Esophagus (tissue), 2 donors: ENCODE measurements around the gene KLHL17. TPM values are rescaled to one million over a fixed set of nuclear protein-coding genes. Genes with fewer than 3 reads are reported as not detected.

Experiments used
- H3K27ac ChIP-seq, 2 donors: one replicate each; pipeline ENCODE4 v1.5.1; 2013; ENCODE audit warnings: low read depth in 2 of 2, mild to moderate bottlenecking in 2 of 2, inconsistent platforms in 1 of 2, low read length in 1 of 2, moderate library complexity in 1 of 2
- H3K27me3 ChIP-seq, 2 donors: one replicate each; pipeline ENCODE4 v1.6.1; 2013; ENCODE audit warnings: low read length in 2 of 2, control low read depth in 1 of 2, mild to moderate bottlenecking in 1 of 2; ENCODE audit not compliant: insufficient read depth in 2 of 2, control insufficient read depth in 1 of 2
- H3K36me3 ChIP-seq, 2 donors: one replicate each; pipeline ENCODE4 v1.6.1; 2013; ENCODE audit warnings: low read length in 1 of 2; ENCODE audit not compliant: control insufficient read depth in 2 of 2, insufficient read depth in 2 of 2
- H3K4me1 ChIP-seq, 2 donors: one replicate each; pipeline ENCODE4 v1.6.1; 2013; ENCODE audit warnings: low read length in 1 of 2; ENCODE audit not compliant: control insufficient read depth in 2 of 2, insufficient read depth in 2 of 2
- H3K4me3 ChIP-seq, 2 donors: one replicate each; pipeline ENCODE4 v1.5.1; 2013; ENCODE audit warnings: low read length in 2 of 2, mild to moderate bottlenecking in 2 of 2, low read depth in 1 of 2, moderate library complexity in 1 of 2
- H3K9me3 ChIP-seq, 2 donors: one replicate each; pipeline ENCODE4 v1.6.1; 2013; ENCODE audit warnings: mild to moderate bottlenecking in 2 of 2, low read depth in 1 of 2, low read length in 1 of 2, moderate library complexity in 1 of 2; ENCODE audit not compliant: control insufficient read depth in 2 of 2, insufficient read depth in 1 of 2
- WGBS, 2 donors: extraction: QIAGEN DNeasy Blood & Tissue Kit; methylation state at CpG; one replicate each; pipeline ENCODE4 v1.1.7; 2013; 5-methylcytosine and 5-hydroxymethylcytosine counted together
- polyA plus RNA-seq, 2 donors: library from polyadenylated mRNA; stranded (reverse); fragments of 200-250 nt; gene quantifications; one replicate each; pipeline ENCODE4 v1.2.3, GENCODE V29; 2013
- donor health status: healthy with polysubstance abuse.
- donor health status: Bipolar disorder and iron deficiency.

Gene KLHL17
- polyA plus RNA-seq, 2 donors: 11.9 to 21.8 TPM

DNA sequence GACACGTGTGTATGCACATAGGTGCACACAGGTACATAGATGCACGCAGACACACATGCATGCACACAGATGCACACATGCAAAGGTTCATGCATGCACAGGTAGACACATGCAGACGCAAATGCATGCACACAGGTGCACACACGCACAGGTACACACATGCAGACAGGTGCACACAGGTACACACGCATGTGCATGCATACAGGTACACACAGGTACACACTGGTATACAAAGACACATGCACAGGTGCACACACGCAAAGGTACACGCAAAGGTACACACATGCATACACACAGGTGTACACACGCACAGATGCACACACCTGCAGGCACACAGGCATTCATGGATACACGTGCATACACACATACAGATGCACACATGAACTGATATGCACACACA is 10.1 kb upstream of the KLHL17 start:
- WGBS, 2 donors: 91 to 96% methylated on average over 9 of the region's 9 CpGs
- Histone ChIP-seq H3K27me3 (no peaks in the 10 kb centered on the region), H3K4me1 (no peaks in the 10 kb centered on the region), H3K9me3 (no peaks in the 10 kb centered on the region), H3K36me3 (peaks cover 31 to 91% of the 10 kb centered on the region in 2 donors), H3K27ac (no peak overlapping the region), H3K4me3 (no peak overlapping the region)

DNA sequence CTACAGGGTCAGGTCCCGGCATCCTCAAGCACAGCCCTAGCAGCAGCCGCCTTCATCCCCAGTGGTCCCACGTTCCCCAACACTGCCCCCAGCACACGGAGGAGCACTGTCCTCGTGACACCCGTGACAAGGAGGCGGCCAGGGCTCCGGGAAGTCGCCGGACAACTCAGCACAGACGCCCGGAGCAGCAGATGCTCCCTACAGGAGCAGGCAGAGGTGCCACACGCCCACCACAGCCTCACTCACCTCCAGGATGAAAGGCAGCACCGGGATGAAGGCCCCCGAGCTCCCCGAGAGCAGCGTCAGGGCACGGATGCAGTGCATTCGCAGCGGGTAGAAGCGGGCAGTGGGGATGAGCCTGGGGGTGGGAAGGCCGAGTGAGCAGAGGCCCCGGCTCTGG is 9.5 kb upstream of the KLHL17 start:
- Histone ChIP-seq H3K4me3 (no peak overlapping the region), H3K27me3 (no peaks in the 10 kb centered on the region), H3K9me3 (no peaks in the 10 kb centered on the region), H3K27ac (no peak overlapping the region), H3K36me3 (peaks cover 31 to 90% of the 10 kb centered on the region in 2 donors), H3K4me1 (no peaks in the 10 kb centered on the region)
- 91 to 95% methylated on average over 17 to 23 of the region's 23 CpGs for WGBS, 2 donors

DNA sequence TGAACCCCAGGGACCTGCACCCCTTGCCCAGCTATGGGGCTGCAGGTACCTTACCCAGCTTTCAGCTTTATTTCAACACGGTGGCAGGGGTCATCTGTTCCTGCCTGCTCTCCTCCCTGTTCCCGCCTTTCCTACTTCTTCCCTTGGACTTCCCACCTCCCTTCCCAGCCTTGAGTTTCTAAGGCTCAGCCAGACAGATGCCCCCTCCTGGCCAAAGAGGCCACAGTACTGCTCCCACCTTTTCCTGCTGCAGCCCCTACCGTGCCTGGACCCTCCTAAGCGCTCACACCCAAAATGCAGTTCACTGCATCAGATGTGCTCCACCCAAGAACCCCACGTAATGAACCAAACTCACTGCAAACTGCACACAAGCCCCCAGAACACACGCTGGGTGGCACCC is 9.0 kb upstream of the KLHL17 start:
- WGBS, 2 donors: 78 to 82% methylated on average over 6 of the region's 6 CpGs
- H3K27me3 ChIP-seq: no peaks in the 10 kb centered on the region
- H3K4me1 ChIP-seq: no peaks in the 10 kb centered on the region
- no peak overlapping the region for H3K27ac ChIP-seq
- H3K9me3 ChIP-seq: no peaks in the 10 kb centered on the region
- H3K36me3 ChIP-seq: peaks cover 31 to 87% of the 10 kb centered on the region in 2 donors
- no peak overlapping the region for H3K4me3 ChIP-seq

DNA sequence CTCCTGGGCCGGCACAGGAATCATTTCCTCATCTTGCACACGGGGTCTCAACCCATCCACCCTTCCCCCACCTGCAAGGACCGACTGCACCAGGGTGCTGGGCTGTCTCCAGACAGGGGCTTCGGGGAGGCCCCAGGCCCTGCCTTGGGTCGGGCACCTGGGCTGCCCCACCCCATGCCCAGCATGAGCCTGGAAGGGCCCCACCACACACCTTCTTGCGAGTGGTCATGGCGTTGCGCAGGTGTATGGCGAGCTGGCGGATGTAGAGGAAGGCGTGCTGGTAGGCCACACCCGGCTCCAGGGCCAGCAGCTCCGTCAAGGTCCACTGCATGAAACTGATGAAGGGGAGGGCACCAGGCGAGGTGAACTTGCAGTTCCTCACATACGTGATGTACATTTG is 8.2 kb upstream of the KLHL17 start:
- Histone ChIP-seq H3K4me1 (no peaks in the 10 kb centered on the region), H3K27ac (no peak overlapping the region), H3K27me3 (no peaks in the 10 kb centered on the region), H3K4me3 (no peak overlapping the region), H3K36me3 (peaks cover 31 to 85% of the 10 kb centered on the region in 2 donors), H3K9me3 (no peaks in the 10 kb centered on the region)
- WGBS, 2 donors: 92 to 93% methylated on average over 15 of the region's 15 CpGs

DNA sequence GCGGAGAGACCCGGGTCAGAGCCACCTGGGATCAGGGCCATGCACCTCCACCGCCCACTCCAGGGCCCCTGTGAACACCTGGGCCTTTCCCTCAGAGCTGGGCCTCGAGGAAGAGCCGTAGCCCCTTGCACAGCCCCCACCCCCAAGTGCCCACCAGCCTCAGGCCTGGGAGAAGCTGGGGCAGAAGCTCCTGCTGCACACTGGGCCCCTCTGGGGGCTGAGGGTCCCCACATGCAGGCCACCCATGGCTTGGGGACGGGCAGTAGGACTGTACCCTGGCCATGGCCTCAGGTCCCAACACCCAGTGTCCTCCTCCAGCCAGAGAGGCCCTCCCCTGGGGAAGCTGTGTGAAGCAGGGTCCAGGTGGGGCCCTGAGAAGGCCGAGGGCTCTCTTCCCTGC is 7.8 kb upstream of the KLHL17 start:
- peaks cover 31 to 81% of the 10 kb centered on the region in 2 donors for H3K36me3 ChIP-seq
- WGBS, 2 donors: 78 to 94% methylated on average over 7 of the region's 7 CpGs
- H3K9me3 ChIP-seq: no peaks in the 10 kb centered on the region
- no peaks in the 10 kb centered on the region for H3K27me3 ChIP-seq
- no peaks in the 10 kb centered on the region for H3K4me1 ChIP-seq
- H3K27ac ChIP-seq: no peak overlapping the region
- H3K4me3 ChIP-seq: no peak overlapping the region

DNA sequence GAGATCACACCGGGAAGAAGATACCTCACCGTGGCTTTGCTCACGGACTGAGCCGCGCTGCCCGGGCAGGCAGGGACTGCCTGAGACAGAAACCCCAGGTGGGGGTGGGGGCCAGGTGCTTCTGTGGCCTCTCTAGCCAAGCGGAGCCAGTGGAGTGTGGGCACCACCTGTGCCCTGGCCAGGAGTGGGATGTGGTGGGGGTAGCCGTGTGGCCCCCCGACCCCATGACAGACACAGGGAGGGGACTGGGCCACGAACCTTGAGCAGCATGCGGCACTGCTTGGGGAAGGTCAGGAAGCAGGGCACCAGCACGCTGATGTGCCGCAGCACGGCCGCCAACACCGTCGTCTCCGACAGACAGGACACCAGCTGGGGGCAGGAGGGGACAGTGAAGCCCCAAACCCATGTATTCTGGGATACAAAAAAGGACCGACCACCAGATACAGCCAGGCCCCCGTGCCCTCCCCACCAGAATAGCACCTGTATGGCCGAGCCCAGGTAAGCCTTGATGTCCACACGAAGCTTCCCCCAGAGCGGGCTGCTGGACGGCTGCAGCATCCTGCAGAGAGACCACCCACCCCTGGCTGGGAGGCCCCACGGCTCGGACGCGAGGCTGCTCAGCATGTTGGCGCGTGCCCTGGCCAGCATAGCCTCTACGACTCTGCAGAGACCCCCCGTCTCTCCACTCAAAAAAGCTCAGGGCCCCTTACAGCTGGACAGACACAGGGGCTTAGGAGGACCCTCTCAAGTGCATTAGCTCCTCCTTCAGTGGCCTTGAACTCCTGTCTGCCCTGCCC is 6.7 kb upstream of the KLHL17 start:
- WGBS, 2 donors: 91% methylated on average over 32 of the region's 32 CpGs
- H3K9me3 ChIP-seq: no peaks in the 10 kb centered on the region
- no peaks in the 10 kb centered on the region for H3K27me3 ChIP-seq
- H3K4me3 ChIP-seq: no peak overlapping the region
- H3K27ac ChIP-seq: no peak overlapping the region
- peaks cover 0 to 2% of the 10 kb centered on the region in 2 donors for H3K4me1 ChIP-seq
- peaks cover 31 to 70% of the 10 kb centered on the region in 2 donors for H3K36me3 ChIP-seq

DNA sequence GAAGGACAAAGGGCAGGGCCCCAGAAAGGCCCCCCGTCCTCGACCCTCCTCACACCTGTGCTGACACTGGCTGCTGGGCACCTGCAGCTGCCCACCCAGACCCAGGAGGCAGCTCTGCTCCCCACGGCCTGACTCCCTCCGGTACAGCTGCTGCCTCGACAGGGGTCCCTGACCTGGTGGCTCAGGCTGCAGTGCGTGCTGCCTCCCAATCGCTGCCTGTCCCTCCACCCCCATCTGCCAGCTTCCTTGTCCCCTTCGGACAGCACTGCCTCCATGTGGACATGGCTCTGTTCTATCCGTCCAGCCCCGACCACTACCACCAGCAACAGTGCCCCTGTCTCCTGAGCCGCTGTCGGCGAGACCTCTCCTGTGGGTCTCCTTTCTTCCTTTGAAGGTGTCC is 5.5 kb upstream of the KLHL17 start:
- no peak overlapping the region for H3K27ac ChIP-seq
- H3K4me3 ChIP-seq: no peak overlapping the region
- peaks cover 0 to 4% of the 10 kb centered on the region in 2 donors for H3K4me1 ChIP-seq
- H3K27me3 ChIP-seq: no peaks in the 10 kb centered on the region
- H3K9me3 ChIP-seq: no peaks in the 10 kb centered on the region
- peaks cover 23 to 60% of the 10 kb centered on the region in 2 donors for H3K36me3 ChIP-seq
- 89 to 91% methylated on average over 13 of the region's 13 CpGs for WGBS, 2 donors

DNA sequence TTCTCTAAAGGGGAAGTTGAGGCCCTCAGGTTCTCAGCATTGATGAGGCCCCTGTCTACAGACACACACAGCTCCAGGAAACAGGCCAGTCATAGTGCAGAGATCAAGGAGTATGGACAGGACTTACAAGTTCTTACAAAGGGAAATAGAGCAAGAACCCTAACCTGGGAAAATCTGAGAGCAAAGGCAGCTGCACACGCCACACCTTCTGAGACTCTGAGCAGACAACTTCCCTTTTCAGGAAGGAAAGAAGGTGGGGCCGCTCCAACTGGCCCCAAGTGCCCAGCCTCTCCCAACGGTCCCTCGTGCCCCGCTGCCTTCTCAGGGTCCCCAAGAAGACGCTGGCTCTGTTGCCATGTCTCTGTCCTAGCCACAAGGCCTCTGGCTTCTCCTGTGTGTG is 4.9 kb upstream of the KLHL17 start:
- Histone ChIP-seq H3K4me3 (no peak overlapping the region), H3K27me3 (no peaks in the 10 kb centered on the region), H3K9me3 (no peaks in the 10 kb centered on the region), H3K4me1 (peaks cover 0 to 4% of the 10 kb centered on the region in 2 donors), H3K27ac (no peak overlapping the region), H3K36me3 (peaks cover 23 to 54% of the 10 kb centered on the region in 2 donors)
- WGBS, 2 donors: 84 to 86% methylated on average over 6 of the region's 6 CpGs

DNA sequence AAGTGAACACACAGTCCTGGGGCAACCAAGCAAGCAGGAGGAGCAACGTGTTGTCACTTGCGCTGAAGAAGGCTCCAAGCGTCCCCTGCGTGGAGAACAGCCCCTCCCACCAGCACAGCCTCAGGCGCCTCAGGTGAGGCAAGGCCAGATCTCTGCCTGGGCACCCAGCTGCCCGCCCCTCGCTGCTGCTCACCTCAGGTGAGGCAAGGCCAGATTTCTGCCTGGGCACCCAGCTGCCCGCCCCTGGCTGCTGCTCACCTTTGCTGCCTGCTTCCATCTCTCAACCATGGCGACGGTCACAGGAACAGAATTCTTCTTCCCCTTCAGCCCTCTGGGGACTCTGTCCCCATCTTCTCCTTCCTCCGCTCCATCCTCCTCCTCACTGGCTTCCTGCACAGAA is 3.7 kb upstream of the KLHL17 start:
- no peak overlapping the region for H3K4me3 ChIP-seq
- H3K4me1 ChIP-seq: peaks cover 0 to 9% of the 10 kb centered on the region in 2 donors
- no peaks in the 10 kb centered on the region for H3K27me3 ChIP-seq
- no peaks in the 10 kb centered on the region for H3K9me3 ChIP-seq
- peaks cover 16 to 44% of the 10 kb centered on the region in 2 donors for H3K36me3 ChIP-seq
- 83 to 88% methylated on average over 11 of the region's 11 CpGs for WGBS, 2 donors
- H3K27ac ChIP-seq: no peak overlapping the region
